Prostate gland (tissue), 2 donors: Measurements from ENCODE around the gene IL11.

ENCODE experiments used
- POLR2A ChIP-seq: fragments of 450-650 bp; IDR thresholded peaks from one replicate; pipeline ENCODE4 v1.6.1; 2016; ENCODE audit warnings: antibody characterized with exemption, mild to moderate bottlenecking
- POLR2AphosphoS5 ChIP-seq: sonication (generic); formaldehyde crosslinking; IDR thresholded peaks from one replicate; pipeline ENCODE4 v1.6.1; 2017; ENCODE audit warnings: antibody characterized with exemption
- TF ChIP-seq, protein P1 (sequence below), 4 experiments: fragments of 200-600 bp in 2 of 4; fragments of 450-650 bp in 2 of 4; sonication (generic) in 2 of 4; IDR thresholded peaks; 1 replicate in 3 of 4; 2 replicates in 1 of 4; pipeline ENCODE4 v1.5.1; 2016 to 2019; ENCODE audit warnings: antibody characterized with exemption in 4 of 4, mild to moderate bottlenecking in 2 of 4, moderate library complexity in 2 of 4

DNA sequence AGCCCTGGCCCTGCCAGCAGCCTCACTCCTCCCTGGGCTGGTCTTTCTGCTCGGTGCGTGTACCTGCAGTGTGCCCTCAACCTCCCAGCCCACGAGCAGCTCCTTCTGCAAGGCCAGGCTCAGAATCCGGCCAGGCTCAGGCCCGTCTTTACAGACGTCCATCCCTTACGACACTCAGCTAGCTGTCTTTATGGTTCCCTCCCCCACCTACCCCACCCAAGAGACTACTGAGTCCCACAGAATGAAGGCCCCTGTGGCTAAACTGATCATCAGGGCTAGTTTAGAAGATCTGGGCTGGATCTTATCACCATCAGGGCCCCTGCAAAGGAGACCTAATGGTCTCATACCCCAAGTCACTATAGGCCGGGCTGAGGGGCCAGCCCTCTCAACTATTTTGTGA is 55.9 kb downstream of the IL11 start:
- TF ChIP-seq, protein P1, sequence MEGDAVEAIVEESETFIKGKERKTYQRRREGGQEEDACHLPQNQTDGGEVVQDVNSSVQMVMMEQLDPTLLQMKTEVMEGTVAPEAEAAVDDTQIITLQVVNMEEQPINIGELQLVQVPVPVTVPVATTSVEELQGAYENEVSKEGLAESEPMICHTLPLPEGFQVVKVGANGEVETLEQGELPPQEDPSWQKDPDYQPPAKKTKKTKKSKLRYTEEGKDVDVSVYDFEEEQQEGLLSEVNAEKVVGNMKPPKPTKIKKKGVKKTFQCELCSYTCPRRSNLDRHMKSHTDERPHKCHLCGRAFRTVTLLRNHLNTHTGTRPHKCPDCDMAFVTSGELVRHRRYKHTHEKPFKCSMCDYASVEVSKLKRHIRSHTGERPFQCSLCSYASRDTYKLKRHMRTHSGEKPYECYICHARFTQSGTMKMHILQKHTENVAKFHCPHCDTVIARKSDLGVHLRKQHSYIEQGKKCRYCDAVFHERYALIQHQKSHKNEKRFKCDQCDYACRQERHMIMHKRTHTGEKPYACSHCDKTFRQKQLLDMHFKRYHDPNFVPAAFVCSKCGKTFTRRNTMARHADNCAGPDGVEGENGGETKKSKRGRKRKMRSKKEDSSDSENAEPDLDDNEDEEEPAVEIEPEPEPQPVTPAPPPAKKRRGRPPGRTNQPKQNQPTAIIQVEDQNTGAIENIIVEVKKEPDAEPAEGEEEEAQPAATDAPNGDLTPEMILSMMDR (IDR thresholded peaks at IDR 0.05) = no peak
- TF ChIP-seq POLR2AphosphoS5 = no peak
- no peak for TF ChIP-seq POLR2A
